Liver (tissue), 9 donors: ENCODE results near the gene RIPK1. TPM values are rescaled to one million over a fixed set of nuclear protein-coding genes. Genes with fewer than 3 reads are reported as not detected.

Experiments used
- DNase-seq: peaks from one replicate; pipeline ENCODE4 v3.0.0-alpha.2; 2017; ENCODE audit warnings: low spot score
- H3K27ac ChIP-seq, 2 donors: one replicate each; pipeline ENCODE4 v1.7.0; 2013; ENCODE audit warnings: inconsistent platforms in 2 of 2, low read length in 2 of 2, control low read depth in 1 of 2, low read depth in 1 of 2, mild to moderate bottlenecking in 1 of 2
- H3K27me3 ChIP-seq, 4 donors: one replicate each; pipeline versions ENCODE4 v1.6.1 to v1.7.0; 2013; ENCODE audit warnings: low read length in 3 of 4, inconsistent platforms in 1 of 4, mild to moderate bottlenecking in 1 of 4, moderate library complexity in 1 of 4; ENCODE audit not compliant: control insufficient read depth in 4 of 4, insufficient read depth in 4 of 4
- H3K36me3 ChIP-seq, 4 donors: one replicate each; pipeline versions ENCODE4 v1.6.1 to v1.7.0; 2013; ENCODE audit warnings: low read length in 3 of 4, mild to moderate bottlenecking in 3 of 4, low read depth in 1 of 4, moderate library complexity in 1 of 4; ENCODE audit not compliant: control insufficient read depth in 4 of 4, insufficient read depth in 3 of 4
- H3K4me1 ChIP-seq, 4 donors: one replicate each; pipeline versions ENCODE4 v1.6.1 to v1.7.0; 2013; ENCODE audit warnings: low read length in 3 of 4, mild to moderate bottlenecking in 3 of 4, moderate library complexity in 1 of 4; ENCODE audit not compliant: control insufficient read depth in 4 of 4, insufficient read depth in 4 of 4
- H3K4me3 ChIP-seq, 3 donors: one replicate each; pipeline versions ENCODE4 v1.6.1 to v1.7.0; 2013; ENCODE audit warnings: low read length in 3 of 3, control low read depth in 1 of 3, low read depth in 1 of 3, mild to moderate bottlenecking in 1 of 3
- H3K9ac ChIP-seq, 2 donors: one replicate each; pipeline ENCODE4 v1.7.0; 2013; ENCODE audit warnings: low read length in 2 of 2, mild to moderate bottlenecking in 2 of 2, moderate library complexity in 2 of 2, control low read depth in 1 of 2, low read depth in 1 of 2
- H3K9me3 ChIP-seq, 4 donors: one replicate each; pipeline versions ENCODE4 v1.6.1 to v1.7.0; 2013; ENCODE audit warnings: low read length in 3 of 4; ENCODE audit not compliant: control insufficient read depth in 4 of 4
- ATF3 ChIP-seq: IDR thresholded peaks from 2 replicates; pipeline ENCODE4 v1.6.1; 2016; ENCODE audit warnings: antibody characterized with exemption
- CTCF ChIP-seq: fragments of 150-350 bp; IDR thresholded peaks from 2 replicates; pipeline ENCODE4 v1.5.1; 2017; ENCODE audit warnings: improper control_type of control experiment, low read depth, low read length; ENCODE audit not compliant: missing input control
- EGR1 ChIP-seq, 2 donors: IDR thresholded peaks; 2 replicates each; pipeline ENCODE4 v1.6.1; 2016 to 2018; ENCODE audit warnings: antibody characterized with exemption in 2 of 2, low read depth in 2 of 2
- FOXA1 ChIP-seq: IDR thresholded peaks from 2 replicates; pipeline ENCODE4 v1.6.1; 2016; ENCODE audit warnings: antibody characterized with exemption
- FOXA2 ChIP-seq: IDR thresholded peaks from 2 replicates; pipeline ENCODE4 v1.6.1; 2016; ENCODE audit warnings: antibody characterized with exemption
- GABPA ChIP-seq, 2 donors: IDR thresholded peaks in 1 of 2; conservative IDR thresholded peaks in 1 of 2; 2 replicates each; pipeline ENCODE4 v1.6.1; 2016; ENCODE audit warnings: antibody characterized with exemption in 2 of 2, mild to moderate bottlenecking in 1 of 2, moderate library complexity in 1 of 2
- HNF4G ChIP-seq: IDR thresholded peaks from 2 replicates; pipeline ENCODE4 v1.6.1; 2016; ENCODE audit warnings: antibody characterized with exemption
- JUND ChIP-seq, 2 donors: IDR thresholded peaks; 2 replicates each; pipeline ENCODE4 v1.6.1; 2016; ENCODE audit warnings: antibody characterized with exemption in 2 of 2
- MAX ChIP-seq: IDR thresholded peaks from 2 replicates; pipeline ENCODE4 v1.6.1; 2016; ENCODE audit warnings: antibody characterized with exemption
- RAD21 ChIP-seq, 2 donors: IDR thresholded peaks; 2 replicates each; pipeline ENCODE4 v1.6.1; 2016; ENCODE audit warnings: antibody characterized with exemption in 2 of 2, mild to moderate bottlenecking in 2 of 2
- REST ChIP-seq: IDR thresholded peaks from 2 replicates; pipeline ENCODE4 v1.6.1; 2016; ENCODE audit warnings: antibody characterized with exemption, mild to moderate bottlenecking
- RXRA ChIP-seq, 2 donors: IDR thresholded peaks; 2 replicates each; pipeline ENCODE4 v1.6.1; 2017 to 2018; ENCODE audit warnings: antibody characterized with exemption in 2 of 2, mild to moderate bottlenecking in 1 of 2
- SP1 ChIP-seq: IDR thresholded peaks from 2 replicates; pipeline ENCODE4 v1.6.1; 2018; ENCODE audit warnings: antibody characterized with exemption, mild to moderate bottlenecking
- TAF1 ChIP-seq: conservative IDR thresholded peaks from 2 replicates; pipeline ENCODE4 v1.6.1; 2016; ENCODE audit warnings: antibody characterized with exemption, mild to moderate bottlenecking
- YY1 ChIP-seq: IDR thresholded peaks from 2 replicates; pipeline ENCODE4 v1.6.1; 2016; ENCODE audit warnings: antibody characterized with exemption, mild to moderate bottlenecking
- ZBTB33 ChIP-seq: IDR thresholded peaks from 2 replicates; pipeline ENCODE4 v1.6.1; 2016; ENCODE audit warnings: antibody characterized with exemption
- WGBS: extraction: QIAGEN DNeasy Blood & Tissue Kit; methylation state at CpG from one replicate; pipeline ENCODE4 v1.1.7; 2013; 5-methylcytosine and 5-hydroxymethylcytosine counted together
- polyA plus RNA-seq, 2 donors: library from polyadenylated mRNA; stranded (reverse) in 1 of 2; unstranded in 1 of 2; fragments of 200-250 nt in 1 of 2; fragments of >200 nt in 1 of 2; fragmentation: Nextera tagmentation in 1 of 2; extraction: Ambion mirVana in 1 of 2; gene quantifications; one replicate each; pipeline versions ENCODE4 v1.2.1 to v1.2.3, GENCODE V29; 2013 to 2015
- total RNA-seq, 2 donors: library from RNA; depleted of rRNA; stranded (reverse); fragments of >200 nt; gene quantifications; one replicate each; pipeline ENCODE4 v1.2.3, GENCODE V29; 2014
- donor health status: healthy.
- donor health status: healthy.
- donor health status: healthy.
- donor health status: healthy.
- donor health status: healthy.

The RIPK1 gene
- total and polyA plus RNA-seq, 4 donors = 6.7 to 27.2 (median 13.3) TPM

GRCh38 chr6:3057063-3057770, 11.1 kb upstream of the RIPK1 start:
- no peaks in the 10 kb centered on the region for H3K36me3 ChIP-seq
- WGBS = 80% methylated on average over 11 of the region's 11 CpGs
- H3K27ac ChIP-seq = no peak overlapping the region
- H3K9ac ChIP-seq = no peak overlapping the region
- H3K9me3 ChIP-seq = no peaks in the 10 kb centered on the region
- peaks cover 0 to 19% (median 8%) of the 10 kb centered on the region in 4 donors for H3K4me1 ChIP-seq
- no peak for DNase-seq
- TF ChIP-seq CTCF (no peak), REST (no peak), SP1 (no peak), HNF4G (no peak), YY1 (no peak), RAD21 (IDR thresholded peaks at IDR 0.05) (no peak), FOXA1 (no peak), MAX (no peak), ATF3 (no peak), RXRA (IDR thresholded peaks at IDR 0.05) (no peak), ZBTB33 (no peak), JUND (IDR thresholded peaks at IDR 0.05) (no peak), GABPA (IDR thresholded peaks at IDR 0.05 in 1 of 2, conservative IDR thresholded peaks at IDR 0.05 in 1 of 2) (no peak), TAF1 (no peak), FOXA2 (no peak), EGR1 (IDR thresholded peaks at IDR 0.05; ENCODE audit: low read depth in 2 of 2) (no peak)
- H3K27me3 ChIP-seq = no peaks in the 10 kb centered on the region
- no peak overlapping the region for H3K4me3 ChIP-seq
